K562 (cell line): ENCODE measurements around the gene KNL1. TPM values are rescaled to one million over a fixed set of nuclear protein-coding genes. Genes with fewer than 3 reads are reported as not detected.
A peak's percentile ranks its signal among the peaks of the same experiment; 100 is the strongest.

Experiments used
- BDP1 ChIP-seq: IDR thresholded peaks from 3 replicates; pipeline ENCODE4 v1.6.1; 2011; ENCODE audit not compliant: insufficient read length, insufficient read depth
- CC2D1A ChIP-seq: fragments of 450-650 bp; IDR thresholded peaks from 2 replicates; pipeline ENCODE4 v1.6.1; 2017; ENCODE audit warnings: mild to moderate bottlenecking
- DDX20 ChIP-seq: fragments of 450-650 bp; IDR thresholded peaks from 2 replicates; pipeline ENCODE4 v1.6.1; 2016; ENCODE audit warnings: missing genetic modification characterization, low read depth, mild to moderate bottlenecking, missing compliant biosample characterization, moderate library complexity
- E2F4 ChIP-seq: sonication (generic); formaldehyde crosslinking; IDR thresholded peaks from 2 replicates; pipeline ENCODE4 v1.8.0; 2022; ENCODE audit warnings: mild to moderate bottlenecking, low read depth, missing genetic modification reagents
- IFI16 ChIP-seq: fragments of 250-450 bp; sonication (Bioruptor Pico); IDR thresholded peaks from 2 replicates; pipeline ENCODE4 v2.1.2; 2022; ENCODE audit warnings: mild to moderate bottlenecking, inconsistent platforms
- MAX ChIP-seq: sonication (generic); formaldehyde crosslinking; IDR thresholded peaks from 2 replicates; pipeline ENCODE4 v1.9.0; 2022; ENCODE audit warnings: mild to moderate bottlenecking, missing genetic modification reagents
- MAZ ChIP-seq, 2 experiments: fragments of 450-650 bp in 1 of 2; sonication (generic) in 1 of 2; formaldehyde crosslinking; IDR thresholded peaks in 1 of 2; conservative IDR thresholded peaks in 1 of 2; 2 replicates each; pipeline versions ENCODE4 v1.4.0 to v1.5.0; 2020; ENCODE audit warnings: mild to moderate bottlenecking in 1 of 2, missing genetic modification reagents in 1 of 2
- MLLT1 ChIP-seq, 2 experiments: fragments of 450-650 bp; IDR thresholded peaks; 2 replicates each; pipeline ENCODE4 v1.6.1; 2016
- PHB ChIP-seq: fragments of 250-450 bp; sonication (Bioruptor Pico); IDR thresholded peaks from 2 replicates; pipeline ENCODE4 v1.5.0; 2021
- RBM14 ChIP-seq: fragments of 200-400 bp; formaldehyde crosslinking; IDR thresholded peaks from 2 replicates; pipeline ENCODE4 v1.6.1; 2018; ENCODE audit warnings: low read depth, mild to moderate bottlenecking, low read length, moderate library complexity, borderline replicate concordance; ENCODE audit not compliant: insufficient read depth
- RBM25 ChIP-seq: fragments of 200-400 bp; formaldehyde crosslinking; IDR thresholded peaks from 2 replicates; pipeline ENCODE4 v1.6.1; 2018; ENCODE audit warnings: low read length, low read depth, moderate library complexity; ENCODE audit not compliant: severe bottlenecking
- TCF7L2 ChIP-seq: fragments of 150-350 bp; IDR thresholded peaks from 2 replicates; pipeline ENCODE4 v1.6.1; 2016; ENCODE audit warnings: low read depth, mild to moderate bottlenecking, low read length, moderate library complexity
- TEAD4 ChIP-seq, 2 experiments: sonication (generic) in 1 of 2; formaldehyde crosslinking in 1 of 2; IDR thresholded peaks; 2 replicates each; pipeline versions ENCODE4 v1.6.1 to v1.8.0; 2012 to 2022; ENCODE audit warnings: borderline replicate concordance in 1 of 2, inconsistent platforms in 1 of 2, low read length in 1 of 2, mild to moderate bottlenecking in 1 of 2, missing genetic modification reagents in 1 of 2
- YY1 ChIP-seq, 3 experiments: IDR thresholded peaks; 2 replicates each; pipeline ENCODE4 v1.6.1; 2011; ENCODE audit warnings: low read length in 2 of 3, mild to moderate bottlenecking in 2 of 3, moderate library complexity in 2 of 3, borderline replicate concordance in 1 of 3, control low read depth in 1 of 3, low read depth in 1 of 3; ENCODE audit not compliant: insufficient read depth in 3 of 3, insufficient replicate concordance in 2 of 3, control insufficient read depth in 1 of 3, insufficient read length in 1 of 3; ENCODE audit errors: extremely low read depth in 1 of 3
- ZNF121 ChIP-seq: sonication (generic); formaldehyde crosslinking; conservative IDR thresholded peaks from 2 replicates; pipeline ENCODE4 v1.8.0; 2022; ENCODE audit warnings: missing genetic modification reagents
- polyA plus RNA-seq, 8 experiments: library from polyadenylated mRNA; depleted of rRNA in 4 of 8; stranded (reverse) in 5 of 8; unstranded in 3 of 8; fragments of >200 nt; fragmentation: Nextera tagmentation in 2 of 8; fragmentation: Illumina TruSeq in 1 of 8; extraction: Ambion mirVana in 2 of 8; extraction: Trizol in 1 of 8; gene quantifications; 2 replicates each; pipeline versions ENCODE4 v1.2.1 to v1.2.3, GENCODE V29; 2011 to 2014; ENCODE audit warnings: inconsistent platforms in 1 of 8, missing spikeins in 1 of 8
- total RNA-seq, 7 experiments: library from RNA; depleted of rRNA in 6 of 7; stranded (reverse); fragments of >200 nt in 6 of 7; fragmentation: Illumina TruSeq in 2 of 7; extraction: Trizol in 2 of 7; gene quantifications; 2 replicates each; pipeline versions ENCODE4 v1.2.1 to v1.2.3, GENCODE V29; 2011 to 2021; ENCODE audit warnings: low replicate concordance in 1 of 7
- TF ChIP-seq, protein P1 (sequence below): sonication (generic); formaldehyde crosslinking; IDR thresholded peaks from 2 replicates; pipeline ENCODE4 v1.5.0; 2020; ENCODE audit warnings: missing genetic modification reagents

KNL1 gene
- total and polyA plus RNA-seq, 9 of the 15 experiments (the other 6 are each of a cell fraction or from before 2014, with no cell fraction given), result 14.5 to 65.4 (median 34.6) TPM

- TF ChIP-seq RBM14, result no peak
- TF ChIP-seq MLLT1 (IDR thresholded peaks at IDR 0.05), result no peak; a peak in 1 of 4 replicates
- TF ChIP-seq RBM25, result no peak
- TF ChIP-seq, protein P1, sequence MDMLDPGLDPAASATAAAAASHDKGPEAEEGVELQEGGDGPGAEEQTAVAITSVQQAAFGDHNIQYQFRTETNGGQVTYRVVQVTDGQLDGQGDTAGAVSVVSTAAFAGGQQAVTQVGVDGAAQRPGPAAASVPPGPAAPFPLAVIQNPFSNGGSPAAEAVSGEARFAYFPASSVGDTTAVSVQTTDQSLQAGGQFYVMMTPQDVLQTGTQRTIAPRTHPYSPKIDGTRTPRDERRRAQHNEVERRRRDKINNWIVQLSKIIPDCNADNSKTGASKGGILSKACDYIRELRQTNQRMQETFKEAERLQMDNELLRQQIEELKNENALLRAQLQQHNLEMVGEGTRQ (CRISPR knock-in tag), result peak; percentile 99
- no peak for TF ChIP-seq ZNF121
- TF ChIP-seq MAX (CRISPR knock-in tag), result peak; percentile 84
- no peak for TF ChIP-seq PHB
- TF ChIP-seq BDP1, result no peak
- TF ChIP-seq IFI16, result no peak
- TF ChIP-seq MAZ (CRISPR knock-in tag; conservative IDR thresholded peaks at IDR 0.05 in 1 of 2, IDR thresholded peaks at IDR 0.05 in 1 of 2), result peak; percentile 31 to 63; a peak in 2 of 4 replicates
- no peak for TF ChIP-seq TCF7L2
- no peak for TF ChIP-seq CC2D1A
- no peak for TF ChIP-seq YY1 (IDR thresholded peaks at IDR 0.05; ENCODE audit: borderline replicate concordance in 1 of 3, control insufficient read depth in 1 of 3, extremely low read depth in 1 of 3, insufficient read depth in 3 of 3, insufficient read length in 1 of 3, insufficient replicate concordance in 2 of 3, low read depth in 1 of 3, low read length in 2 of 3)
- no peak for TF ChIP-seq E2F4 (CRISPR knock-in tag)
- no peak for TF ChIP-seq TEAD4 (IDR thresholded peaks at IDR 0.05; ENCODE audit: low read length)
- TF ChIP-seq TEAD4 (CRISPR knock-in tag; IDR thresholded peaks at IDR 0.05; ENCODE audit: borderline replicate concordance), result no peak
- TF ChIP-seq DDX20 (tag), result no peak
Observed at GRCh38 chr15:40564591-40565332, 29.3 kb upstream of the KNL1 start, which contains the start of gene CCDC32 (continued).
